Skin epidermis (tissue), 12 donors: Measurements from ENCODE around the gene FBXL17.
A peak's percentile ranks its signal among the peaks of the same experiment; 100 is the strongest.

Source experiments
- H3K27ac ChIP-seq, 21 experiments: fragments of 200-600 bp; sonication (generic) in 11 of 21; one replicate each; pipeline ENCODE4 v1.5.0; 2020; ENCODE audit warnings: mild to moderate bottlenecking in 3 of 21, inconsistent platforms in 2 of 21, moderate library complexity in 2 of 21
- H3K4me3 ChIP-seq, 7 experiments: fragments of 200-600 bp; sonication (generic) in 2 of 7; one replicate each; pipeline ENCODE4 v1.5.0; 2020; ENCODE audit warnings: inconsistent platforms in 2 of 7, mild to moderate bottlenecking in 2 of 7, moderate library complexity in 1 of 7

FBXL17 gene

GRCh38 chr5:108060340-108060739 is 321.6 kb downstream of the FBXL17 start:
- Histone ChIP-seq H3K27ac (no peak overlapping the region), H3K4me3 (no peak overlapping the region)

GRCh38 chr5:108059334-108059733 is 322.6 kb downstream of the FBXL17 start:
- H3K4me3 ChIP-seq, result no peak overlapping the region
- H3K27ac ChIP-seq, result no peak overlapping the region

DNA sequence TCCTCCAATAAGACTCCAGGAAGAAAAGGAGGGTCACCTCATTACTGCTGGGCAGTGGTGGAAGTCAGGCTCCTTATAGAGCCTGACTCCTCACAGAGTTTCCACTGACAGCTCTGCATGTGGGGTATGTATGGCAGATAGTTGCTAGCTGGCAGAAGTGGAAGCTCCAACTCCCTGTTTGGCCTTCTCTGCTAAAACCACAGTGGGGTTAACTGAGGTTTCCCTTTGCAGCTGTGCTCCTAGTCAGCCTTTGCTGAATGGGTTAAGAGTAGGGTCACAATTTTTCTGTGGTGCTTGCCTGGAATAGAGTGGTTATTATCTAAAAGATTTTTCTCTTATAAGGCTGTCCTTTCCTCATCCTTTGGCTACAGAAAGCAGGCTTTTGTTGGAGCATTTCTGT is 327.5 kb downstream of the FBXL17 start:
- no peak overlapping the region for H3K27ac ChIP-seq
- H3K4me3 ChIP-seq, result no peak overlapping the region

DNA sequence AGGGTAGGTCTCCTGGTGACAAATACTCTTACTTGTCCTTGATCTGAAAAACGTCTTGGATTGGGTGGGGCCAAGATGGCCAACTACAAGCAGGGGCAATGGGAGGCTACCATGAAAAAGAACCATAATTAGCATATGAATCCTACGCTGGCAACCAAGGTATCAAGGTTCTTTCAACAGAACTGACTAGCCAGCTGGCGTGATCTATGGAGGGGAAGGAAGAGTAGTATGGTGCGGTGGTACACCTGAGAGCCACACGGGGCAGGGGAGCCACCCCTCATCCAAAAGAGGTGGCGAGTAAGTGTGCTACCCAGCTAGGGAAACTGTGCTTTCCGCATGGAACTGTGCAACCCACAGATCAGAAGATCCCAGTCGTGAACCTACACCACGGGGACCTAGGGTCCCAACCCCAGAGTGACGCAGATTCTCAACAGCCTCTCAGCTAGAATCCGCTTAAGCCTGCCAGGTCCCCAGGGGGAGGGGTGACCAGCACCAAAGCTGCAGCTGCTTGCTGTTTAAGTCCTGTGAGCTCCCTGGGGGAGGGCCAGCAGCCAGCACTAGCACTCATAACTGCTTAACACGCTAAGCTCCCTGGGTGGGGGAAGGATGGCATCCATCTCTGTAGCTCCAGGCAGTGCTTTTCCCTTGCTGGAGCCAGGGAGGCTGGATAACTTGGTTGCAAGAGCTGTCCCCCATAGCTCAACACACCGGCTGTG is 334.8 kb downstream of the FBXL17 start:
- H3K27ac ChIP-seq, result no peak overlapping the region
- no peak overlapping the region for H3K4me3 ChIP-seq

DNA sequence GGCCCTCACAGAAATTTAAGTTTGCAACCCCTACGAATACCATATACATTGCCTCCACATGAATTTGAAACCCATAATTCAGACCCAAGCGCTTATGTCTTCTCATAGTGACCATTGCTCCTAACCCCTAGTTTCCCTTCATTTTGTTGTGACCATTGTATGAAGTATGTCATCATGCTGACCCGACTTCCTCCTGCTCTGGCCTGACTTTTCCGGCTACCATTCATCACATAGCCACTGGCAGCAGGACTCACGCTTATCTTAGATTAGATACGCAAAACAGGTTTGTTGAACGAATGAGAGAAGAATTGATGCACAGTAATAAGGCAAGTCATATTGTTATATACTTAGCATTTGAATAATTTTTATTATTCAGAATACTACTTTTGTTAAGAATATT is 345.4 kb downstream of the FBXL17 start:
- Histone ChIP-seq H3K27ac (no peak overlapping the region), H3K4me3 (no peak overlapping the region)

DNA sequence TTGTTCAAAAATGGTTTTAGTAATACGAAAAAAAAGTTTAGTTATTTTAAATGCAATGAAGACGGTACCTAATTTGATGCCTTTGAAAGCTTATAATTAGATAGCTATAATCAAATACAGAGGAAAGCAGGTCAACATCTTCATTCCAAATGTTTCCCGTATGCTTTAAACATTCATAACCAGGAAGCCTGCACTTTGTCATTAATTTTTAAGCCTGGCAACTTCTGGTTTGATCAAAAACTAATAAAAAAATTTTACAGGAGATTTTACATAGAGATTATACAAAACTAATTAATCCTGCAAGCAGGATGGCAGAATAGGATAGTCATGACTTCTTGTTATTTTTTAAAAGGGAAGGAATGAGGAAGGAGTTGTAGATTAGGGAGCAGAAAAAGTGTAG is 353.0 kb downstream of the FBXL17 start:
- Histone ChIP-seq H3K4me3 (no peak overlapping the region), H3K27ac (no peak overlapping the region)

- Histone ChIP-seq H3K27ac (no peak overlapping the region), H3K4me3 (no peak overlapping the region)
Measured at GRCh38 chr5:108028412-108028811, 353.5 kb downstream of the FBXL17 start.

DNA sequence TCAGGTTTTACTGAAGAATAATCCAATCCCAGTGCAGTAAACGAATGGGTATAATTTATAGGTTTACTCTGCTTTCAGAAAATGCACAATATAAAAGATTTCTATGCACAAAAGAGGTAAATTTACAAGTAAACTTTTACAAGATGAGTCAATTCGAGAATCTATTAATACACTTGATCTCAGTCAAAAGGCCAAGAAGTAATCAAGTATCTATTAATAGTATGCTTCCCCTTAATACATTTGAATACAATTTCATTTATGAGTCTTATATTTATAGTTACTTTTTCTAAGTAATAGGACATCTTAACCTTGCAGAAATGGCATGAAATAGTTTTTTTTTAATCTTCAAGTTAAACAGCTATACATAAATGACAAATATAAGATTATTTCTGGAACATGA is 355.9 kb downstream of the FBXL17 start:
- Histone ChIP-seq H3K27ac (no peak overlapping the region), H3K4me3 (no peak overlapping the region)

GRCh38 chr5:108024986-108025385 is 356.9 kb downstream of the FBXL17 start:
- H3K4me3 ChIP-seq, result no peak overlapping the region
- H3K27ac ChIP-seq, result no peak overlapping the region

GRCh38 chr5:108016101-108016500 is 365.8 kb downstream of the FBXL17 start:
- Histone ChIP-seq H3K4me3 (no peak overlapping the region), H3K27ac (no peak overlapping the region)

DNA sequence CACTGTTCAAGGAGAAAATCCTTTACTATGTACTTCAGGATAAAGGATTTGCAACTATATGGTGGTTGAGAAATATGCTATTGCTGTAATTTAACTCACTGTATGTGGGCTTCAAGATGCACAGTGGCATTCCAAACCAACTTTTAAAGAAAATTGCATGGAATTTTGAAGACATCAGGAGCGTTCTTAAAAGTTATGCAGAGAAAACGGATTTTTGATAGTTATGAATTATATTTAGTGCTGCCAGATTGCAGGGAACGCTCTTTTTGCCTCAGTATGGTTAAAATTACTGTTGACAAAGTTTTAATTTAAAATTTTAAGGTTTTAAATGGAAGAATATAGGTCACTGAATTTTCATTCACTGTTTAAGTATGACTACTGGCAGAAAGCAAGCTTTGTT is 375.1 kb downstream of the FBXL17 start:
- H3K4me3 ChIP-seq, result no peak overlapping the region
- no peak overlapping the region for H3K27ac ChIP-seq

GRCh38 chr5:108003178-108003577 is 378.7 kb downstream of the FBXL17 start:
- no peak overlapping the region for H3K4me3 ChIP-seq
- peak overlapping the region in 3 of 21 experiments; percentile 6 to 32 (median 22) for H3K27ac ChIP-seq

GRCh38 chr5:108001222-108001621 is 380.7 kb downstream of the FBXL17 start:
- Histone ChIP-seq H3K4me3 (no peak overlapping the region), H3K27ac (no peak overlapping the region)

DNA sequence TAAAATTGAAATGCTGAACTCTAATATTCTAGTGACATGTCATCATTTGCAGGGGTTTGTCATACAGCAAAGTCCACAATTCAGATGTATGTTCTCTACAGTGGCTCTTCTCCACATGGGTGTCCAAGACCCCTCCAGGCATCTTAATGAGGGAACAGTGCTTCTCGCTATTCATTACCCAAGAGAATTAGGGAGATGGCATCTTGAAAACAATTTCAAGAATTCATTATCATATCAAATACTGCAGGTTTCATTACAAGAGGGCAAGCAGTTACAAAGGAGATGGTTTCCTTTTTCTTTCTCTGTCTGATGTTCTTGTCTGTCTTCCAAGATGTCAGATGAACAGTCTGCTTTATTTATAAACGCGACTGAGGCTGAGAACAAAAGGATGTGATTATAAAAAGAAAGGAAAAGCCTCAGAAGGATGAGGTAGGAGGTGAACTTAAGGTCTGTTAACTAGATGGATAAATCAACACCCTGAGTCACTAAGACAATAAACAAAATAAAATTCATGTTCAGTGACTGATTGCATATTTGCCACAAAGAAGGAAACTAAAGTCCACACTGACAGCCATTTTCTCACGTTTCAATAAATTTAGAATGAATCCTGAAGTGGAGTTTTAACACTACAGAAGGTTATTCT is 384.4 kb downstream of the FBXL17 start:
- H3K27ac ChIP-seq, result no peak overlapping the region
- no peak overlapping the region for H3K4me3 ChIP-seq

DNA sequence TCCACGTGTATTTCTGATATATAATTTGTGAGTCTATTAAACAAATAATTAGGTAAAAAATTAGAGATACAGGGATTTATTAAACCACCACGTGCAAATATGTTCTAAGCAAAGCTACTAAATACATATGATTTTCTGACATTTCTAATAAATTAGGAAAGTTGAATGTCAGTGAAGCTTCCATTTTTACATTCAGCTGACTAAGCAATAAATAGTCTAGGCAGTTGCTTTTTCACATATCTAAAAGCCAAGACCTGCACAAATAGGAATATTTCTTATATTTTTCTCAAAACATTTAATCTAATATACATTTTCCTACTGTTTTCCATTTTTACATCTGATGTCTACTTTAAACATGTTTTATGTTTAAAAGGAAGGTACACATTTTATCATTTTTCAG is 388.6 kb downstream of the FBXL17 start:
- Histone ChIP-seq H3K27ac (no peak overlapping the region), H3K4me3 (no peak overlapping the region)

DNA sequence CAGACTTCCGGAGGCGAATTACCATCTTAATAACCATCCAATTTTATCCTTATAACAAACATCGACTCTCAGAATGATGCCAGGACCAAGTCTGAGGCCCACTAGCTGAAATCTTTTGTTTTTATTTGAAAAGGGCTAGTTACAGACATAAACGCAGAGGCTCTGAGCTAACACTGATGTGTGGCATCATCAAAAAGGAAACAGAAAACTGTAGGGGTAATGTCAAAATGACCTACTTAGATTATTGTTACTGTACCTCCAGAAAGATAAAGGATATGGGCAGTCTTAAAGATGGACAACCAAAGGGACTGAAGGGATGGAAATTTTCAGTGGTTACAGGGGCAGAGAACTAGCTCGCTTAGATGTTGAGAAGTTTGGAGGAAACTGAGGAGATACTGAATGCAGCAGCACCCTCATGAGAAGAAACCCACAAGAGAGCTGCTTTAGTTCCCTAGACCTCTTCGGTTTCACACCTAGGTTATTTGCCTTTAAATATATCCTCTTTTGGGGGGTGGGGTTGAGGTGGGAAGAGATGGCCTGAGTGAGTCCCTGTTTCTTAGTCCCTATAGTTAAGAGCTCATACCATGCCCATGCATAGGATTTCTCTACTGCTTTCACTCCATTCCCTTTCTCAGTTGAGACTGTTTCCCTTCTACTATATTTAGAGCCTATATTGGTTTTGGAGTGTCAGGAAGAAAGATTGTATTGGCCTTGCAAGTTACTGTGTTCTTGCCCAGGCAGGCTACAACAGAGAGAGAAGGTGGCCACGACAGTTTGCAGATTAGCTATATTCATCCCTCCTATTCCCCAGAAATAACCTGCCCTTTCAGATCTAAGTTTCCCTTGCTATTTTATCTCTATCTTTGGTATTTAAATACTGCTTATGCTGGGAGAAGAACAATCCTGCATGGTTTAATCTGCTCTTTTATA is 390.8 kb downstream of the FBXL17 start:
- no peak overlapping the region for H3K27ac ChIP-seq

DNA sequence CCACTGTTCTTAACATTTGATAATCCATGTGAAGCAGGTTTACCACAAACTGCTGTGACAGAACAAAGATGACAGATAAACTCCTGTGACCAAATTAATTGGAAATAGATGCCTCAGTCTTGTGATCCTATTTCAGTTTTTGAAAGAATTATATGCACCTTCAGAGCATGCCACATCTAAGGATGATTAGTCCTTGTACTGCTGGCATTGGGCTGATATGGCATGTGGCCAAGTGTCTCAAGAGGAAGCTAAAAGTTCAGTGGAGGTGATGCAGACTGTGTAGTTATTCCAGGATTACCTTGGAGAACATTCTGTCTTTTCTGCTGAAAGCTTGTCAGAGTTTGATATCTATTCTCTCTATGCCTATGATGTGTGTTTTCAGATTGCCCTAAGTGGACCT is 396.8 kb downstream of the FBXL17 start:
- Histone ChIP-seq H3K4me3 (no peak overlapping the region), H3K27ac (no peak overlapping the region)

More for the DNA sequence above, 390.8 kb downstream of the FBXL17 start:
- H3K4me3 ChIP-seq, result no peak overlapping the region

- no peak overlapping the region for H3K4me3 ChIP-seq
- no peak overlapping the region for H3K27ac ChIP-seq
Measured at GRCh38 chr5:107982703-107983425, 399.0 kb downstream of the FBXL17 start.

GRCh38 chr5:107980923-107981692 is 400.8 kb downstream of the FBXL17 start:
- no peak overlapping the region for H3K27ac ChIP-seq
- no peak overlapping the region for H3K4me3 ChIP-seq
